NCI-H69 (cell line): Measurements from ENCODE around the gene CDH6.
"Not testable (repeated sequence)": the region's sequence is repeated elsewhere in the genome, so short reads cannot be mapped to it uniquely, and the experiment has no call there.

Experiments used
- DNase-seq: peaks from one replicate; lab custom pipeline; 2025; lab: John Stamatoyannopoulos, UW

Gene CDH6

GRCh38 chr5:31329715-31330114 lies 136.2 kb downstream of the CDH6 start:
- peak; percentile 68 for DNase-seq

- no peak for DNase-seq
Observed at GRCh38 chr5:31332160-31332559, 138.7 kb downstream of the CDH6 start.

- no peak for DNase-seq
Observed at GRCh38 chr5:31333475-31333874, 140.0 kb downstream of the CDH6 start.

GRCh38 chr5:31334061-31334860 lies 140.8 kb downstream of the CDH6 start:
- no peak for DNase-seq

- no peak for DNase-seq
Observed at GRCh38 chr5:31335456-31335855, 142.0 kb downstream of the CDH6 start.

GRCh38 chr5:31343946-31344345 lies 150.5 kb downstream of the CDH6 start:
- no peak for DNase-seq

- DNase-seq: no peak
Observed at GRCh38 chr5:31346896-31347551, 153.5 kb downstream of the CDH6 start.

- DNase-seq: peak; percentile 29
Observed at GRCh38 chr5:31347552-31347905, 154.0 kb downstream of the CDH6 start.

GRCh38 chr5:31350395-31350794 lies 156.9 kb downstream of the CDH6 start:
- DNase-seq: no peak

GRCh38 chr5:31355337-31355736 lies 161.9 kb downstream of the CDH6 start:
- no peak for DNase-seq

- no peak for DNase-seq
Observed at GRCh38 chr5:31357038-31357437, 163.6 kb downstream of the CDH6 start.

- DNase-seq: no peak
Observed at GRCh38 chr5:31359839-31360238, 166.4 kb downstream of the CDH6 start.

- DNase-seq: no peak
Observed at GRCh38 chr5:31361234-31361633, 167.7 kb downstream of the CDH6 start.

- DNase-seq: not testable (repeated sequence)
Observed at GRCh38 chr5:31361704-31362528, 168.4 kb downstream of the CDH6 start.

- no peak for DNase-seq
Observed at GRCh38 chr5:31362529-31362900, 169.0 kb downstream of the CDH6 start.

- no peak for DNase-seq
Observed at GRCh38 chr5:31362931-31363568, 169.6 kb downstream of the CDH6 start.

GRCh38 chr5:31364881-31365636 lies 171.6 kb downstream of the CDH6 start:
- DNase-seq: peak; percentile 31

- no peak for DNase-seq
Observed at GRCh38 chr5:31365776-31366175, 172.3 kb downstream of the CDH6 start.

- DNase-seq: no peak
Observed at GRCh38 chr5:31366941-31367340, 173.5 kb downstream of the CDH6 start.

GRCh38 chr5:31372124-31372523 lies 178.6 kb downstream of the CDH6 start:
- no peak for DNase-seq

GRCh38 chr5:31375999-31376720 lies 182.7 kb downstream of the CDH6 start:
- DNase-seq: no peak
